Measurements from ENCODE around the gene PLPPR3.

GRCh38 chr19:763869-764268, 57.9 kb downstream of the PLPPR3 start:
- TF ChIP-seq CTCF (IDR thresholded peaks at IDR 0.05) (no peak), EP300 (IDR thresholded peaks at IDR 0.05; ENCODE audit: borderline replicate concordance in 1 of 2, low read depth in 1 of 2, low read length in 1 of 2) (no peak), REST (IDR thresholded peaks at IDR 0.05; ENCODE audit: low read depth, low read length) (no peak), GATA2 (CRISPR knock-in tag; IDR thresholded peaks at IDR 0.05) (no peak), USF2 (IDR thresholded peaks at IDR 0.05; ENCODE audit: borderline replicate concordance, low read depth, low read length) (no peak), SMC3 (IDR thresholded peaks at IDR 0.05; ENCODE audit: low read depth, low read length) (no peak), MXI1 (IDR thresholded peaks at IDR 0.05; ENCODE audit: low read depth, low read length) (no peak), JUND (IDR thresholded peaks at IDR 0.05) (no peak)
